NCI-H2029 (cell line): Measurements from ENCODE around the gene CHTF8.

Source experiments
- DNase-seq: peaks from one replicate; lab custom pipeline; 2025; lab: John Stamatoyannopoulos, UW

Gene CHTF8

GRCh38 chr16:69112285-69113129 is 19.9 kb downstream of the CHTF8 start:
- DNase-seq, result no peak

GRCh38 chr16:69111876-69112230 is 20.5 kb downstream of the CHTF8 start:
- no peak for DNase-seq

- DNase-seq, result no peak
Measured at GRCh38 chr16:69111216-69111875, 21.0 kb downstream of the CHTF8 start.

GRCh38 chr16:69110406-69110805 is 22.0 kb downstream of the CHTF8 start:
- DNase-seq, result no peak

- DNase-seq, result no peak
Measured at GRCh38 chr16:69109486-69110270, 22.7 kb downstream of the CHTF8 start.

- no peak for DNase-seq
Measured at GRCh38 chr16:69108905-69109252, 23.5 kb downstream of the CHTF8 start.

GRCh38 chr16:69108064-69108904 is 24.1 kb downstream of the CHTF8 start:
- no peak for DNase-seq

GRCh38 chr16:69107316-69107962 is 24.9 kb downstream of the CHTF8 start:
- no peak for DNase-seq

- no peak for DNase-seq
Measured at GRCh38 chr16:69106491-69107315, 25.7 kb downstream of the CHTF8 start.

GRCh38 chr16:69105501-69106361 is 26.7 kb downstream of the CHTF8 start, which contains the start of gene HAS3:
HAS3 (plus strand) TSS chr16:69105653; CDS start chr16:69109396, 3,743 bp downstream.
- DNase-seq, result peak; percentile 27

GRCh38 chr16:69100071-69100691 is 32.2 kb downstream of the CHTF8 start:
- peak; percentile 41 for DNase-seq

- peak; percentile 66 for DNase-seq
Measured at GRCh38 chr16:69095193-69095592, 37.2 kb downstream of the CHTF8 start.

- DNase-seq, result no peak
Measured at GRCh38 chr16:69094501-69094900, 37.9 kb downstream of the CHTF8 start.

GRCh38 chr16:69093974-69094373 is 38.4 kb downstream of the CHTF8 start:
- peak; percentile 74 for DNase-seq

GRCh38 chr16:69089091-69089910 is 43.1 kb downstream of the CHTF8 start:
- DNase-seq, result peak; percentile 47

- no peak for DNase-seq
Measured at GRCh38 chr16:69088684-69089083, 43.7 kb downstream of the CHTF8 start.

- no peak for DNase-seq
Measured at GRCh38 chr16:69087161-69087581, 45.2 kb downstream of the CHTF8 start.
